Panc1 (cell line): Measurements from ENCODE around the gene RBM41. TPM values are rescaled to one million over a fixed set of nuclear protein-coding genes. Genes with fewer than 3 reads are reported as not detected.

Experiments
- ATAC-seq: fragments of 200-7000 bp; cut with Tn5 transposase; 2 replicates; pipeline ENCODE4 v1.9.1; 2020; ENCODE audit warnings: mild to moderate bottlenecking, moderate library complexity
- BruUV-seq: library from RNA; stranded (reverse); fragments of 400-500 nt; replicated peaks from 2 replicates; lab custom pipeline; 2021; lab: Mats Ljungman, UMichigan
- CTCF ChIA-PET: fragments of 300-600 bp; sonication (Branson Sonifier 250); formaldehyde crosslinking; loops from one replicate; lab custom pipeline; 2022; ENCODE audit warnings: antibody characterized with exemption; lab: Charles Lee
- POLR2A ChIA-PET: fragments of 300-600 bp; sonication (Branson Sonifier 250); formaldehyde crosslinking; loops from one replicate; lab custom pipeline; 2022; ENCODE audit warnings: antibody characterized with exemption; lab: Charles Lee
- DNase-seq: peaks from one replicate; pipeline ENCODE4 v3.0.0-alpha.2; 2010; ENCODE audit warnings: low read depth, low spot score
- H3K27ac ChIP-seq: 2 replicates; pipeline ENCODE4 v1.5.1; 2011; ENCODE audit warnings: mild to moderate bottlenecking, low read length, inconsistent platforms
- H3K27me3 ChIP-seq: fragments of 200-500 bp; sonication (Bioruptor generic); 2 replicates; pipeline ENCODE4 v1.6.0; 2014; ENCODE audit warnings: low read length, inconsistent platforms; ENCODE audit not compliant: control insufficient read depth, insufficient read depth
- H3K36me3 ChIP-seq: fragments of 200-500 bp; sonication (Bioruptor generic); 2 replicates; pipeline ENCODE4 v1.5.1; 2014; ENCODE audit warnings: inconsistent platforms, mild to moderate bottlenecking, low read length, moderate library complexity; ENCODE audit not compliant: control insufficient read depth, insufficient read depth
- H3K4me1 ChIP-seq: 2 replicates; pipeline ENCODE4 v1.5.1; 2011; ENCODE audit warnings: inconsistent platforms, mild to moderate bottlenecking, low read length, moderate library complexity; ENCODE audit not compliant: control insufficient read depth, insufficient read depth
- H3K4me3 ChIP-seq, 2 experiments: 2 replicates each; pipeline ENCODE4 v1.5.1; 2011 to 2012; ENCODE audit warnings: low read depth in 2 of 2, low read length in 2 of 2, mild to moderate bottlenecking in 2 of 2, inconsistent platforms in 1 of 2, moderate library complexity in 1 of 2
- H3K9me3 ChIP-seq: fragments of 200-500 bp; sonication (Bioruptor generic); 2 replicates; pipeline ENCODE4 v1.5.1; 2014; ENCODE audit warnings: low read depth, mild to moderate bottlenecking, inconsistent platforms, low read length, moderate library complexity; ENCODE audit not compliant: control insufficient read depth, insufficient read depth
- POLR2AphosphoS5 ChIP-seq: IDR thresholded peaks from 2 replicates; pipeline ENCODE4 v1.6.1; 2012; ENCODE audit warnings: mild to moderate bottlenecking, low read depth, low read length, moderate library complexity
- SIN3A ChIP-seq: IDR thresholded peaks from 2 replicates; pipeline ENCODE4 v1.6.1; 2012; ENCODE audit warnings: low read depth, mild to moderate bottlenecking, low read length, moderate library complexity, borderline replicate concordance; ENCODE audit not compliant: insufficient read depth
- TCF7L2 ChIP-seq: IDR thresholded peaks from 2 replicates; pipeline ENCODE4 v1.6.1; 2011; ENCODE audit warnings: mild to moderate bottlenecking, low read depth, low read length, inconsistent platforms
- in situ Hi-C: cut with HindIII; loops from 2 replicates; pipeline ENCODE4 v1.10.0; 2016; ENCODE audit warnings: low sequenced_read_pairs, low pct_unique_long_range_greater_than_20kb
- intact Hi-C: fragments of 100-400 bp; cut with micrococcal nuclease; formaldehyde crosslinking; loops from one replicate; pipeline ENCODE4 v1.10.0; 2022; ENCODE audit not compliant: unreplicated experiment
- total RNA-seq: library from RNA; stranded (reverse); gene quantifications from one replicate; pipeline ENCODE4 v1.2.1, GENCODE V29; 2021; ENCODE audit not compliant: unreplicated experiment
- TF ChIP-seq, protein P1 (sequence below), 2 experiments: IDR thresholded peaks; 2 replicates each; pipeline ENCODE4 v1.6.1; 2011 to 2012; ENCODE audit warnings: low read depth in 2 of 2, control low read depth in 1 of 2, low read length in 1 of 2, mild to moderate bottlenecking in 1 of 2, moderate library complexity in 1 of 2; ENCODE audit not compliant: insufficient read depth in 1 of 2
- TF ChIP-seq, protein P2 (sequence below): fragments of 450-650 bp; IDR thresholded peaks from 2 replicates; pipeline ENCODE4 v1.5.1; 2017; ENCODE audit warnings: mild to moderate bottlenecking

RBM41 gene
- total RNA-seq, 1 experiment from 2014 or later: 15.1 TPM

DNA sequence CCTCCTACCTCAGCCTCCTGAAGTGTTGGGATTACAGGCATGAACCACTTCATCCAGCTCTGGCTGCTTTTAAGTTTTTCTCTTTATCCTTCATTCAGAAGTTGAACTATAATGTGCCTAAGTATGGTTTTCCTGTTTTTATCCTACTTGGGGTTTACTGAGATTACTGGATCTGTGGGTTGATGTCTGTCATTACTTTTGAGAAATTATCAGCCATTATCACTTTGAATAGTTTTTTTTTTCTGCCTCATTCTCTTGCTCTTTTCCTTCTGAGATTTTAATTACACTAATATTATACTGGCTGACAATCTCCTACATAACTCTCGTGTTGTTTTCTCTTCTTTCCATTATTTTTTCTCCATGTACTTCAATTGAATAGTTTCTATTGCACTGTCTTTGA, 71.0 kb downstream of the RBM41 start:
- no TSS peak for BruUV-seq
- ATAC-seq: no peak
- DNase-seq: no peak
- Histone ChIP-seq H3K27ac (no peak overlapping the region), H3K36me3 (no peaks in the 10 kb centered on the region), H3K9me3 (no peaks in the 10 kb centered on the region), H3K4me3 (no peak overlapping the region), H3K27me3 (no peaks in the 10 kb centered on the region; the same call in 1 of the 2 replicates), H3K4me1 (no peaks in the 10 kb centered on the region)
- ChIA-PET POLR2A (no interaction called here), CTCF (no interaction called here)
- TF ChIP-seq, protein P1, sequence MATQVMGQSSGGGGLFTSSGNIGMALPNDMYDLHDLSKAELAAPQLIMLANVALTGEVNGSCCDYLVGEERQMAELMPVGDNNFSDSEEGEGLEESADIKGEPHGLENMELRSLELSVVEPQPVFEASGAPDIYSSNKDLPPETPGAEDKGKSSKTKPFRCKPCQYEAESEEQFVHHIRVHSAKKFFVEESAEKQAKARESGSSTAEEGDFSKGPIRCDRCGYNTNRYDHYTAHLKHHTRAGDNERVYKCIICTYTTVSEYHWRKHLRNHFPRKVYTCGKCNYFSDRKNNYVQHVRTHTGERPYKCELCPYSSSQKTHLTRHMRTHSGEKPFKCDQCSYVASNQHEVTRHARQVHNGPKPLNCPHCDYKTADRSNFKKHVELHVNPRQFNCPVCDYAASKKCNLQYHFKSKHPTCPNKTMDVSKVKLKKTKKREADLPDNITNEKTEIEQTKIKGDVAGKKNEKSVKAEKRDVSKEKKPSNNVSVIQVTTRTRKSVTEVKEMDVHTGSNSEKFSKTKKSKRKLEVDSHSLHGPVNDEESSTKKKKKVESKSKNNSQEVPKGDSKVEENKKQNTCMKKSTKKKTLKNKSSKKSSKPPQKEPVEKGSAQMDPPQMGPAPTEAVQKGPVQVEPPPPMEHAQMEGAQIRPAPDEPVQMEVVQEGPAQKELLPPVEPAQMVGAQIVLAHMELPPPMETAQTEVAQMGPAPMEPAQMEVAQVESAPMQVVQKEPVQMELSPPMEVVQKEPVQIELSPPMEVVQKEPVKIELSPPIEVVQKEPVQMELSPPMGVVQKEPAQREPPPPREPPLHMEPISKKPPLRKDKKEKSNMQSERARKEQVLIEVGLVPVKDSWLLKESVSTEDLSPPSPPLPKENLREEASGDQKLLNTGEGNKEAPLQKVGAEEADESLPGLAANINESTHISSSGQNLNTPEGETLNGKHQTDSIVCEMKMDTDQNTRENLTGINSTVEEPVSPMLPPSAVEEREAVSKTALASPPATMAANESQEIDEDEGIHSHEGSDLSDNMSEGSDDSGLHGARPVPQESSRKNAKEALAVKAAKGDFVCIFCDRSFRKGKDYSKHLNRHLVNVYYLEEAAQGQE (IDR thresholded peaks at IDR 0.05; ENCODE audit: insufficient read depth in 1 of 2, low read depth in 2 of 2, low read length in 1 of 2): no peak
- TF ChIP-seq, protein P2, sequence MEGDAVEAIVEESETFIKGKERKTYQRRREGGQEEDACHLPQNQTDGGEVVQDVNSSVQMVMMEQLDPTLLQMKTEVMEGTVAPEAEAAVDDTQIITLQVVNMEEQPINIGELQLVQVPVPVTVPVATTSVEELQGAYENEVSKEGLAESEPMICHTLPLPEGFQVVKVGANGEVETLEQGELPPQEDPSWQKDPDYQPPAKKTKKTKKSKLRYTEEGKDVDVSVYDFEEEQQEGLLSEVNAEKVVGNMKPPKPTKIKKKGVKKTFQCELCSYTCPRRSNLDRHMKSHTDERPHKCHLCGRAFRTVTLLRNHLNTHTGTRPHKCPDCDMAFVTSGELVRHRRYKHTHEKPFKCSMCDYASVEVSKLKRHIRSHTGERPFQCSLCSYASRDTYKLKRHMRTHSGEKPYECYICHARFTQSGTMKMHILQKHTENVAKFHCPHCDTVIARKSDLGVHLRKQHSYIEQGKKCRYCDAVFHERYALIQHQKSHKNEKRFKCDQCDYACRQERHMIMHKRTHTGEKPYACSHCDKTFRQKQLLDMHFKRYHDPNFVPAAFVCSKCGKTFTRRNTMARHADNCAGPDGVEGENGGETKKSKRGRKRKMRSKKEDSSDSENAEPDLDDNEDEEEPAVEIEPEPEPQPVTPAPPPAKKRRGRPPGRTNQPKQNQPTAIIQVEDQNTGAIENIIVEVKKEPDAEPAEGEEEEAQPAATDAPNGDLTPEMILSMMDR: no peak
- TF ChIP-seq POLR2AphosphoS5: no peak
- in situ Hi-C loops: no loop called here
- intact Hi-C loops: no loop called here

DNA sequence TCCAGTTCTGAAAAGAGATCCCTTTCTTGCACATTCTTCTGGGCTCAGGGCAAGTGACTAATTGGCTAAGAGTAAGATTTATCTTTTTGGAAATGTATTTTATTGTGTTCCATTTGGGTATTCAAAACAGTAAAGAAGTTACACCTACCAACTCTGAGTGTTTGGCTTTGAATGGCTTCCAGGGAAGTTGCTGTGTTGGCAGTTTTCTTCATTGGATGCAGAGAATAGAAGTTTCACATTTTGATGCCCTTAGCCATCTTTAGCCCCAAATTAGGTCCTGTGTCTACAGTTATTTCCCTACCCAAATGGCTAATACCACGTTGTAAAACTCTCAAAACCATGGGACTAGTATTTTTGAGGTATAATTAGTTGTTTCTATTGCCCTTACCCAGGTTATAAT, 88.9 kb downstream of the RBM41 start:
- Histone ChIP-seq H3K27me3 (no peaks in the 10 kb centered on the region), H3K36me3 (no peaks in the 10 kb centered on the region), H3K27ac (no peak overlapping the region), H3K4me3 (no peak overlapping the region), H3K4me1 (no peaks in the 10 kb centered on the region), H3K9me3 (no peaks in the 10 kb centered on the region)
- no peak for DNase-seq
- BruUV-seq: no TSS peak
- POLR2A ChIA-PET: no interaction called here
- in situ Hi-C loops (no loop called here), intact Hi-C loops (loop anchor here (10.0 kb wide), 2 partner anchors 405 to 595 kb away; partner anchors contain the start of gene PRPS1)
- TF ChIP-seq SIN3A (no peak), TCF7L2 (no peak), POLR2AphosphoS5 (no peak)
- TF ChIP-seq, protein P2: no peak
- TF ChIP-seq, protein P1 (IDR thresholded peaks at IDR 0.05; ENCODE audit: insufficient read depth in 1 of 2, low read depth in 2 of 2, low read length in 1 of 2): no peak
- no peak for ATAC-seq
- CTCF ChIA-PET: no interaction called here
